ENCODE measurements around the gene PIGZ. TPM values are rescaled to one million over a fixed set of nuclear protein-coding genes. Genes with fewer than 3 reads are reported as not detected.

PIGZ gene
- total and polyA plus RNA-seq, 4 donors: 1.4 to 5.5 (median 2.2) TPM

GRCh38 chr3:196967412-196968232, 1.0 kb downstream of the PIGZ start:
- Histone ChIP-seq H3K4me1 (ENCODE audit: control insufficient read depth in 5 of 5, insufficient read depth in 5 of 5, low read length in 5 of 5) (peaks cover 0 to 24% (median 12%) of the 10 kb centered on the region in 5 donors), H3K27me3 (ENCODE audit: control insufficient read depth in 3 of 3, insufficient read depth in 3 of 3, low read length in 2 of 3) (peaks cover 0 to 52% (median 48%) of the 10 kb centered on the region in 3 donors), H3K9ac (ENCODE audit: insufficient read depth in 1 of 2, low read length in 2 of 2) (no peak overlapping the region), H3K9me3 (ENCODE audit: control insufficient read depth in 4 of 4, insufficient read depth in 3 of 4, low read length in 3 of 4) (peaks cover 0 to 3% (median 1%) of the 10 kb centered on the region in 4 donors), H3K4me3 (peak overlapping the region; percentile 90), H3K27ac (ENCODE audit: low read depth in 1 of 2, low read length in 1 of 2) (no peak overlapping the region), H3K36me3 (ENCODE audit: control insufficient read depth in 4 of 4, insufficient read depth in 4 of 4, low read length in 4 of 4) (peaks cover 0 to 5% (median 0%) of the 10 kb centered on the region in 4 donors)
- TF ChIP-seq, protein P1, sequence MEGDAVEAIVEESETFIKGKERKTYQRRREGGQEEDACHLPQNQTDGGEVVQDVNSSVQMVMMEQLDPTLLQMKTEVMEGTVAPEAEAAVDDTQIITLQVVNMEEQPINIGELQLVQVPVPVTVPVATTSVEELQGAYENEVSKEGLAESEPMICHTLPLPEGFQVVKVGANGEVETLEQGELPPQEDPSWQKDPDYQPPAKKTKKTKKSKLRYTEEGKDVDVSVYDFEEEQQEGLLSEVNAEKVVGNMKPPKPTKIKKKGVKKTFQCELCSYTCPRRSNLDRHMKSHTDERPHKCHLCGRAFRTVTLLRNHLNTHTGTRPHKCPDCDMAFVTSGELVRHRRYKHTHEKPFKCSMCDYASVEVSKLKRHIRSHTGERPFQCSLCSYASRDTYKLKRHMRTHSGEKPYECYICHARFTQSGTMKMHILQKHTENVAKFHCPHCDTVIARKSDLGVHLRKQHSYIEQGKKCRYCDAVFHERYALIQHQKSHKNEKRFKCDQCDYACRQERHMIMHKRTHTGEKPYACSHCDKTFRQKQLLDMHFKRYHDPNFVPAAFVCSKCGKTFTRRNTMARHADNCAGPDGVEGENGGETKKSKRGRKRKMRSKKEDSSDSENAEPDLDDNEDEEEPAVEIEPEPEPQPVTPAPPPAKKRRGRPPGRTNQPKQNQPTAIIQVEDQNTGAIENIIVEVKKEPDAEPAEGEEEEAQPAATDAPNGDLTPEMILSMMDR (IDR thresholded peaks at IDR 0.05; ENCODE audit: control extremely low read depth, extremely low read depth): no peak
- DNase-seq (no peak), ATAC-seq (ENCODE audit: insufficient read depth, low FRiP score) (no peak)
- WGBS, 2 donors: 62 to 70% methylated on average over 35 of the region's 35 CpGs

GRCh38 chr3:196966526-196967401, 1.9 kb downstream of the PIGZ start:
- Histone ChIP-seq H3K9me3 (ENCODE audit: control insufficient read depth in 4 of 4, insufficient read depth in 3 of 4, low read length in 3 of 4) (peaks cover 0 to 3% (median 1%) of the 10 kb centered on the region in 4 donors), H3K4me1 (ENCODE audit: control insufficient read depth in 5 of 5, insufficient read depth in 5 of 5, low read length in 5 of 5) (peaks cover 0 to 24% (median 12%) of the 10 kb centered on the region in 5 donors), H3K4me3 (no peak overlapping the region), H3K9ac (ENCODE audit: insufficient read depth in 1 of 2, low read length in 2 of 2) (no peak overlapping the region), H3K27me3 (ENCODE audit: control insufficient read depth in 3 of 3, insufficient read depth in 3 of 3, low read length in 2 of 3) (peaks cover 0 to 52% (median 48%) of the 10 kb centered on the region in 3 donors), H3K36me3 (ENCODE audit: control insufficient read depth in 4 of 4, insufficient read depth in 4 of 4, low read length in 4 of 4) (peaks cover 0 to 5% (median 0%) of the 10 kb centered on the region in 4 donors), H3K27ac (ENCODE audit: low read depth in 1 of 2, low read length in 1 of 2) (no peak overlapping the region)
- ATAC-seq (ENCODE audit: insufficient read depth, low FRiP score): no peak
- 72 to 80% methylated on average over 46 to 47 of the region's 47 CpGs for WGBS, 2 donors
- TF ChIP-seq, protein P1 (IDR thresholded peaks at IDR 0.05; ENCODE audit: control extremely low read depth, extremely low read depth): no peak
- DNase-seq: peak in 2 of 3 donors; percentile 53 to 64

GRCh38 chr3:196965804-196966173, 2.8 kb downstream of the PIGZ start:
- peaks cover 0 to 46% (median 42%) of the 10 kb centered on the region in 3 donors for H3K27me3 ChIP-seq (ENCODE audit: control insufficient read depth in 3 of 3, insufficient read depth in 3 of 3, low read length in 2 of 3)
- TF ChIP-seq, protein P1 (IDR thresholded peaks at IDR 0.05; ENCODE audit: control extremely low read depth, extremely low read depth): no peak
- no peak for DNase-seq
- peaks cover 0 to 5% (median 0%) of the 10 kb centered on the region in 4 donors for H3K36me3 ChIP-seq (ENCODE audit: control insufficient read depth in 4 of 4, insufficient read depth in 4 of 4, low read length in 4 of 4)
- H3K4me3 ChIP-seq: no peak overlapping the region
- H3K4me1 ChIP-seq (ENCODE audit: control insufficient read depth in 5 of 5, insufficient read depth in 5 of 5, low read length in 5 of 5): peaks cover 0 to 24% (median 12%) of the 10 kb centered on the region in 5 donors
- no peaks in the 10 kb centered on the region for H3K9me3 ChIP-seq (ENCODE audit: control insufficient read depth in 4 of 4, insufficient read depth in 3 of 4, low read length in 3 of 4)
- H3K9ac ChIP-seq (ENCODE audit: insufficient read depth in 1 of 2, low read length in 2 of 2): no peak overlapping the region
- 95 to 96% methylated on average over 10 of the region's 10 CpGs for WGBS, 2 donors
- ATAC-seq (ENCODE audit: insufficient read depth, low FRiP score): no peak
- H3K27ac ChIP-seq (ENCODE audit: low read depth in 1 of 2, low read length in 1 of 2): no peak overlapping the region

Data from lung (tissue), 12 donors.